GM12873 (cell line): ENCODE data around the gene SESN1.

Experiments used
- TF ChIP-seq, protein P1 (sequence below): IDR thresholded peaks from 2 replicates; pipeline ENCODE4 v1.5.1; 2012; ENCODE audit warnings: low read depth, mild to moderate bottlenecking, moderate library complexity, low read length, control low read depth; ENCODE audit not compliant: insufficient read depth; ENCODE audit errors: missing control alignments

The SESN1 gene

DNA sequence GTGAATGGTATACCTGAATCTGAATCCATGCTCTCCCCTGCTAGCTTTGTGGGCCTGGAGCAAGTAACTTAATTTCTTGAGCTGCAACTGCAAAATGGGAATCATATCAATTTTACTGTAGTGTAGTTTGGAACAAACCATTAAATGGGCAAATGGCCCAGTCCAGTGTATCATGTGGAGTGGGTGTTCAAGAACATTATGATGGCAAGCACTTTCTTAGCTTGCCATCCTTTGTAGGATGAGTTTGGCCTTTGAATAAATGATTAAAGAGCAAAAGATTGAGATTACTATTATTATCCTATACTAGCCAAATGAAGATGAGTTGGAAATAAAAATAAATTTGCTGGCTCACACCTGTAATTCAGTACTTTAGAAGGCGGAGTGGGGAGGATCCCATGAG is 120.4 kb downstream of the SESN1 start:
- TF ChIP-seq, protein P1, sequence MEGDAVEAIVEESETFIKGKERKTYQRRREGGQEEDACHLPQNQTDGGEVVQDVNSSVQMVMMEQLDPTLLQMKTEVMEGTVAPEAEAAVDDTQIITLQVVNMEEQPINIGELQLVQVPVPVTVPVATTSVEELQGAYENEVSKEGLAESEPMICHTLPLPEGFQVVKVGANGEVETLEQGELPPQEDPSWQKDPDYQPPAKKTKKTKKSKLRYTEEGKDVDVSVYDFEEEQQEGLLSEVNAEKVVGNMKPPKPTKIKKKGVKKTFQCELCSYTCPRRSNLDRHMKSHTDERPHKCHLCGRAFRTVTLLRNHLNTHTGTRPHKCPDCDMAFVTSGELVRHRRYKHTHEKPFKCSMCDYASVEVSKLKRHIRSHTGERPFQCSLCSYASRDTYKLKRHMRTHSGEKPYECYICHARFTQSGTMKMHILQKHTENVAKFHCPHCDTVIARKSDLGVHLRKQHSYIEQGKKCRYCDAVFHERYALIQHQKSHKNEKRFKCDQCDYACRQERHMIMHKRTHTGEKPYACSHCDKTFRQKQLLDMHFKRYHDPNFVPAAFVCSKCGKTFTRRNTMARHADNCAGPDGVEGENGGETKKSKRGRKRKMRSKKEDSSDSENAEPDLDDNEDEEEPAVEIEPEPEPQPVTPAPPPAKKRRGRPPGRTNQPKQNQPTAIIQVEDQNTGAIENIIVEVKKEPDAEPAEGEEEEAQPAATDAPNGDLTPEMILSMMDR, result no peak

DNA sequence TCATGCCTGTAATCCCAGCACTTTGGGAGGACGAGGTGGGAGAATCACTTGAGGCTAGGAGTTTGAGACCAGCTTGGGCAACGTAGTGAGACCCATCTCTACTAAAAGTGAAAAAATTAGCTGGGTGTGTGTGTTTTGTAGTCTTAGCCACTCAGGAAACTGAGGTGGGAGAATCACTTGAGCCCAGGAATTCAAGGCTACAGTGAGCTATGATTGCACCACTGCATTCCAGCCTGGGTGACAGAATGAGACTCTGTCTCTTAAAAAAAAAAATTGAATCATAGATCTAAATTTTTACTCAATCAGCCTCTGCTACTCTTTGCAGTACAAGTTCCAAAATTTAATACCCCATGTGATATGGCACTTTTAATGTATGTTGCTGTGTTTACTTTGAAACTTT is 124.9 kb downstream of the SESN1 start:
- TF ChIP-seq, protein P1, result no peak

DNA sequence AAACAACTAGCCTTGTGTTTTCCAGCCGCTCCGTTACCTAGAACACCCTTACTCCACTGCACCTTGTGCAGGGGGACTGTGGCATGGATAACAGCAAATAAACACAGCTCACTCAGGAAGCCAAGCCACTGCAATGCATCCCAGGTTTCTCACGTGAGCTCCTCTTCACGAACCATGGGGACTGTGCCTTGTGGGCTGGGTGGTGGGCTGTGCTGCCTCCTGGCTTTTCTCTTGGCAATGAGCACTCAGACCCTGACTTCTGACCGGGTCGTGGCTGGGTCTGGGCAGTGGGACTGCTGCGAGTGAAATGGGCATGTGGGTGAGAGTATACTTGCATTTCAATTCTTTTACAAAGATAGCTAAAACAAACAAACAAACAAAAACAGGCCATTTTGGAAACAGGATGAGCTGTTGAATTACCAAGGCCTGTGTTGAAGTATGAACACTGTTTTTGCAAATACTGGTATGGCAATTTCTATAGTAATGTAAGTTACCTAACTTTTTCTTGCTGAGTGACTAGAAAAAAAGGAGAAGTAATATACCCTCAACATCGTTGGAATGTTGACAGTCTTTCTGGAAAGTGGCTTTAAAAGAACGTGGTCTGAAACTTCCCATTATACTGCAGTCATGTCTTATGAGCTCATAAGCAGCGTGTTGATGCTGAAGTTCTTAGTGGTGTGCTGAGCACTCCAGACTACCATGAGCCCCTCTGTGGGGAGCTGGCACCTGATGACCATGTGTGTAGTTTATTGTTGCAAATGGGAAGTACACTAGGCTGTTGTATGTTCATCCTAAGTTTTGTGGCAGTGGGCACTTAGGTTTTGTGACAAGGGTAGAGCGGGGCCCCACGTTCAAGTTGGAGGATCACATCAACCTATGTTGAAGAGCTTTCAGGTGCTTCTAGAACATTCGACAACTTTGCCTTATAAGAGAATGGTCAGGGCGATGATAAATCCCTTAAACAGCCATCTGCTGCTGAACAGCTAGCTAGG is 126.0 kb downstream of the SESN1 start:
- TF ChIP-seq, protein P1, result no peak

DNA sequence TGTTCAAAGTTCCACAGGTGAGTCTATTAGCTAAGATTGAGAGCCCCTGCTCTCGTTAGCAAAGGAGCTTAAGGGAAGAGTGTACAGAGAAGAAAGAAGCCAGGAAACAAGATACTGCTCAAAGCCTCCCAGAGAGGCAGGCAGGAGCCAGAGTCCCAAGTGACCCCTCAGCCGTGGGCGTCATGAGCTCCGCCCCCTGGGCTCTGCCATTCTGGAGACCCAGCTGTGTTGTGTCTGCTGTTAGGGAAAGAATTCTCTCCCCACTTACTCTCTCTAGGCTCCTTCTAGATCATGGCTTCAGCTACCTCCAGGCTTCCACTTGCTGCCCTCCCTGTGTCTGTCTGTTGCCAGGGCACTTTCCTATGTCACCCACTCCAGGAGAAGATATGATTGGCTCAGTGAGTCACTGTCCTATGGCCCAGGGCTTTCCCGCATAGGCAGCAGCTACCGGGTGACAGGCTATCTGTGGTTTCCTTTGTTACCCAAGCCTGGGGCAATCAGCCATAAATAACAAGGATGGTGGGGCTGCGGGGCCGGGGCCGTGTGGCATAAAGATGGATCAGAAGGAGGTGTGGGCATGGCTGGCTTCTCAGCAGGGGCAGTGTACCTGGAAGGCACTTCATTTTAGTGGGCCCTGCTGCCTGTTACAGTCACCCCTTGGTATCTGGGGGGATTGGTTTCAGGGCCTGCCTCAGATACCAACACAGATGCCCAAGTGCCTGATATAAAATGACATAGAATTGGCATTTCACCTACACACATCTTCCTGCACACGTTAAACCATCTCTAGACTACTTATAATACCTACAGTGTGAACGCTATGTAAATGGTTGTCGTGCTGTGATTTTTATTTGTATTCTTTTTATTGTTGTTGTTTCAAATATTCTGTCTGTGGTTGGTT is 127.5 kb downstream of the SESN1 start:
- TF ChIP-seq, protein P1, result no peak

DNA sequence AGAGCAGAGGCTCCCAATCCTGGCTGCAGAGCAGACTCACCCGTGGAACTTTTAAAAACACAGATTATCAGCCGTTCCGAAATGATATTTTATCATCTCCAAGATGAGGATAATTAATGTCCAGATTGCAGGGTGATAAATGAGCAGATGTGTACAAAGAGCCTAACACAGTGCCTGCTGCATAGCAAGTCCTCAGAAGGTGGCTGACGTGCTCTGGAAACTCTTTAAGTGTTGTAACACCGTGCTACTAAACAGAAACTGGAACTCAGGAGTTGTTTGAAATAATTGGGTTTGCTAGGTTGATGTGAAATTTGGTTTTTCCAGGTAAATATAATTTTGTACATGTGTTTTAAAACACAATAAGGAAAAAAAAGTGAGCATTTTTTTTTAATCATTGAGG is 128.4 kb downstream of the SESN1 start:
- TF ChIP-seq, protein P1, result no peak

DNA sequence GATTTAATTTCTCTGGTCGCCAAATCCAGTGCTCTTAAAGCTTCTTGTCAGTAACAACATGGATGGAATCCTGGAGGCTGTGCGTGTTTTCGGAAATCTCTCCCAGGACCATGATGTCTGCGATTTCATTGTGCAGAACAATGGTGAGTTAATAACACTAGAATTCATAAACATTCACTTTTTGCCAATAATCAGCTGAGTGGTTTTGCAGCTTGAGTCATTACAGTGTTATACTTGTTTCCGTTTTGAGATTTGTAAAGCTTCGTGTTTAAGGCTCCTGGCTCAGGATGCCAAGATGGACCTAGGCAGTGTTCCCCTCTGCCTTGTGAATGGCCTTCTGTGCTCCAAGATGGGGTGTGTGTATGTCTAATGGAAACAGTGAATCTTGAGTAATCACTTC is 132.7 kb downstream of the SESN1 start:
- TF ChIP-seq, protein P1, result no peak

DNA sequence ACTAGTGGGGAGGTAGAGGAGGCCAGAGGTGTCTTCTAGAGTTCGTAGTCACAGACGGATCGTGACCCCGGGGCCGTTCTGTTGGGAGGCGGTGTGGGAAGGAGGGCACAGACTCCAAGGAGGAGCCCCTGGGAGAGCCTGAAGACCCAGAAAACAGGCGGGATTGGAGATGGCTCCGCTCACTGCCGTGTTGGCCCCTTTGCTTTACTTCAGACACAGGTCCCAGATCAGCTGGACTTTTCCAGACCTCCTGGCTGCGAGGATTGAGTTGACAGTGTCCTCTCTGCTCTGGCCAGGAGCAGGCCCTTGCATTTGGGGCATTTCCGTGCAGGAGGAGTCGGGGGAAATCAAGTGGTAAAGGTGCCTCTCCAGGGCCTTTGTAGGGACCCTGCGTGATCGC is 133.6 kb downstream of the SESN1 start:
- TF ChIP-seq, protein P1, result no peak
